Mesenchymal stem cell (in vitro differentiated cells and primary cell): Measurements from ENCODE around the gene BNC2.

ENCODE experiments used
- DNase-seq: peaks from one replicate; pipeline ENCODE4 v3.0.0-alpha.2; 2013
- H2AFZ ChIP-seq: one replicate; pipeline ENCODE4 v1.6.1; 2013; ENCODE audit warnings: low read depth, mild to moderate bottlenecking, control low read depth, inconsistent platforms, low read length, moderate library complexity
- H2AK5ac ChIP-seq: 2 replicates; pipeline ENCODE4 v1.6.1; 2013; ENCODE audit warnings: low read length, moderate library complexity, mild to moderate bottlenecking, inconsistent platforms; ENCODE audit not compliant: severe bottlenecking
- H2BK120ac ChIP-seq: one replicate; pipeline ENCODE4 v1.6.1; 2013; ENCODE audit warnings: low read depth, mild to moderate bottlenecking, inconsistent platforms, low read length, moderate library complexity
- H2BK12ac ChIP-seq, 2 experiments: one replicate each; pipeline ENCODE4 v1.6.1; 2013; ENCODE audit warnings: inconsistent platforms in 2 of 2, low read length in 2 of 2, mild to moderate bottlenecking in 2 of 2, moderate library complexity in 2 of 2, control low read depth in 1 of 2
- H2BK15ac ChIP-seq: one replicate; pipeline ENCODE4 v1.6.1; 2013; ENCODE audit warnings: mild to moderate bottlenecking, low read depth, inconsistent platforms; ENCODE audit not compliant: poor library complexity, severe bottlenecking
- H2BK5ac ChIP-seq: 2 replicates; pipeline ENCODE4 v1.6.1; 2013; ENCODE audit warnings: low read depth, mild to moderate bottlenecking, low read length, control low read depth, inconsistent platforms; ENCODE audit not compliant: poor library complexity, severe bottlenecking
- H3K14ac ChIP-seq, 2 experiments: one replicate each; pipeline ENCODE4 v1.6.1; 2013; ENCODE audit warnings: inconsistent platforms in 2 of 2, low read length in 2 of 2, control low read depth in 1 of 2, mild to moderate bottlenecking in 1 of 2, moderate library complexity in 1 of 2
- H3K18ac ChIP-seq, 2 experiments: one replicate each; pipeline ENCODE4 v1.6.1; 2013; ENCODE audit warnings: inconsistent platforms in 2 of 2, low read length in 2 of 2, control low read depth in 1 of 2, low read depth in 1 of 2, mild to moderate bottlenecking in 1 of 2
- H3K23ac ChIP-seq, 2 experiments: one replicate each; pipeline ENCODE4 v1.6.1; 2013; ENCODE audit warnings: inconsistent platforms in 2 of 2, low read length in 2 of 2, mild to moderate bottlenecking in 2 of 2, moderate library complexity in 2 of 2, control low read depth in 1 of 2
- H3K27ac ChIP-seq: 2 replicates; pipeline ENCODE4 v1.5.1; 2013; ENCODE audit warnings: mild to moderate bottlenecking, moderate library complexity, low read length, control low read depth, inconsistent platforms; ENCODE audit not compliant: poor library complexity, severe bottlenecking
- H3K27me3 ChIP-seq, 2 experiments: 2 replicates each; pipeline versions ENCODE4 v1.6.1 to v1.7.0; 2013; ENCODE audit warnings: low read length in 2 of 2, mild to moderate bottlenecking in 2 of 2, moderate library complexity in 2 of 2, control low read depth in 1 of 2, inconsistent platforms in 1 of 2; ENCODE audit not compliant: control insufficient read depth in 1 of 2, insufficient read depth in 1 of 2
- H3K36me3 ChIP-seq, 2 experiments: 2 replicates each; pipeline versions ENCODE4 v1.6.1 to v1.7.0; 2013; ENCODE audit warnings: low read length in 2 of 2, control low read depth in 1 of 2, inconsistent platforms in 1 of 2, low read depth in 1 of 2, mild to moderate bottlenecking in 1 of 2; ENCODE audit not compliant: insufficient read depth in 2 of 2, control insufficient read depth in 1 of 2
- H3K4ac ChIP-seq, 2 experiments: one replicate each; pipeline ENCODE4 v1.6.1; 2013; ENCODE audit warnings: inconsistent platforms in 2 of 2, low read length in 2 of 2, mild to moderate bottlenecking in 2 of 2, moderate library complexity in 2 of 2, control low read depth in 1 of 2, low read depth in 1 of 2
- H3K4me1 ChIP-seq: 2 replicates; pipeline ENCODE4 v1.6.1; 2013; ENCODE audit warnings: low read depth, low read length, control low read depth; ENCODE audit not compliant: control insufficient read depth, insufficient read depth
- H3K4me2 ChIP-seq: 2 replicates; pipeline ENCODE4 v1.6.1; 2013; ENCODE audit warnings: low read length, mild to moderate bottlenecking, inconsistent platforms; ENCODE audit not compliant: poor library complexity, severe bottlenecking
- H3K4me3 ChIP-seq, 2 experiments: 2 replicates each; pipeline versions ENCODE4 v1.5.1 to v1.7.0; 2013; ENCODE audit warnings: low read length in 2 of 2, mild to moderate bottlenecking in 2 of 2, control low read depth in 1 of 2, low read depth in 1 of 2; ENCODE audit not compliant: insufficient read depth in 1 of 2
- H3K79me1 ChIP-seq: replicated peaks from 2 replicates; pipeline ENCODE4 v1.6.1; 2013; ENCODE audit warnings: mild to moderate bottlenecking, control low read depth, low read length, inconsistent platforms; ENCODE audit not compliant: poor library complexity, severe bottlenecking
- H3K9ac ChIP-seq: 2 replicates; pipeline ENCODE4 v1.7.0; 2013; ENCODE audit warnings: mild to moderate bottlenecking, low read length, moderate library complexity
- H3K9me3 ChIP-seq: 2 replicates; pipeline ENCODE4 v1.7.0; 2013; ENCODE audit warnings: mild to moderate bottlenecking, low read length; ENCODE audit not compliant: control insufficient read depth
- H4K8ac ChIP-seq: one replicate; pipeline ENCODE4 v1.6.1; 2013; ENCODE audit warnings: inconsistent platforms, mild to moderate bottlenecking, low read length, moderate library complexity
- H4K91ac ChIP-seq: one replicate; pipeline ENCODE4 v1.6.1; 2013; ENCODE audit warnings: mild to moderate bottlenecking, low read length, inconsistent platforms
- WGBS: methylation state at CpG from one replicate; pipeline ENCODE4 v1.1.7; 2013; ENCODE audit warnings: mixed read lengths; 5-methylcytosine and 5-hydroxymethylcytosine counted together

The BNC2 gene

DNA sequence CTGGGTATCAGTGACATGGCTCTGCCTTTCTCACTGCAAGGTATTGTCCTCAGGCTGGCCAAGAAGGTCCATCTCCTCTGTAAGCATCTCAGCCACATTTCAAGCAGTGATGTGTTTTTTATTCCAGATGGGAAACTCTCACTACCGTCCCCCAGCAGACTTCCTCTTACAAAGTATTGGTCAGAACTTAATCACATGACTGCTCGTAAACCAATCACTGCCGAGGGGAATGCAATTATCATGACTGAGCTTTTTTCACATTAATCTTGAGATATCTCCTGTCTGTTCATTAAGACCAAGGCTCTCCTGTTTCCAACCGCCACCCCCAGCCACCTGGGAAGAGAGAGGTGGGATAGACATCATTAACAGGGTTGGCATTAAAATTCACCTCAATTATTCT, 76.4 kb downstream of the BNC2 start:
- no peak overlapping the region for H2AFZ ChIP-seq
- H4K8ac ChIP-seq: no peak overlapping the region
- H3K4me2 ChIP-seq: no peak overlapping the region
- H3K9me3 ChIP-seq: no peaks in the 10 kb centered on the region
- peaks cover 24% of the 10 kb centered on the region for H3K79me1 ChIP-seq
- H2BK120ac ChIP-seq: peak overlapping the region; percentile 27
- peak overlapping the region in 1 of 2 experiments; percentile 22 for H3K4me3 ChIP-seq
- 96% methylated on average over 3 of the region's 4 CpGs for WGBS
- peak overlapping the region; percentile 28 for H3K27ac ChIP-seq
- H2BK15ac ChIP-seq: peak overlapping the region; percentile 48
- H2BK12ac ChIP-seq: peak overlapping the region in 1 of 2 experiments; percentile 94
- H3K23ac ChIP-seq: no peak overlapping the region
- no peaks in the 10 kb centered on the region for H3K36me3 ChIP-seq
- H3K9ac ChIP-seq: peak overlapping the region; percentile 69
- H3K4me1 ChIP-seq: peaks cover 2% of the 10 kb centered on the region
- no peak overlapping the region for H2AK5ac ChIP-seq
- H3K18ac ChIP-seq: peak overlapping the region in 1 of 2 experiments; percentile 19
- DNase-seq: no peak
- peak overlapping the region in 1 of 2 experiments; percentile 50 for H3K4ac ChIP-seq
- peak overlapping the region; percentile 39 for H4K91ac ChIP-seq
- no peaks in the 10 kb centered on the region for H3K27me3 ChIP-seq
- no peak overlapping the region for H2BK5ac ChIP-seq
- H3K14ac ChIP-seq: no peak overlapping the region

GRCh38 chr9:16787724-16788123, 82.7 kb downstream of the BNC2 start:
- Histone ChIP-seq H3K4ac (no peak overlapping the region), H3K79me1 (peaks cover 30% of the 10 kb centered on the region), H3K14ac (no peak overlapping the region), H4K8ac (no peak overlapping the region), H3K27me3 (no peaks in the 10 kb centered on the region), H3K23ac (no peak overlapping the region), H3K18ac (no peak overlapping the region), H3K9ac (no peak overlapping the region), H4K91ac (no peak overlapping the region), H3K9me3 (no peaks in the 10 kb centered on the region), H2AFZ (no peak overlapping the region), H3K4me2 (no peak overlapping the region), H3K27ac (no peak overlapping the region), H2AK5ac (no peak overlapping the region), H2BK15ac (no peak overlapping the region), H2BK12ac (no peak overlapping the region), H3K4me1 (peaks cover 2% of the 10 kb centered on the region), H3K36me3 (peaks cover 0 to 15% of the 10 kb centered on the region in 2 experiments), H3K4me3 (no peak overlapping the region), H2BK5ac (no peak overlapping the region), H2BK120ac (no peak overlapping the region)
- DNase-seq: no peak
- WGBS: 87% methylated on average over 6 of the region's 6 CpGs

DNA sequence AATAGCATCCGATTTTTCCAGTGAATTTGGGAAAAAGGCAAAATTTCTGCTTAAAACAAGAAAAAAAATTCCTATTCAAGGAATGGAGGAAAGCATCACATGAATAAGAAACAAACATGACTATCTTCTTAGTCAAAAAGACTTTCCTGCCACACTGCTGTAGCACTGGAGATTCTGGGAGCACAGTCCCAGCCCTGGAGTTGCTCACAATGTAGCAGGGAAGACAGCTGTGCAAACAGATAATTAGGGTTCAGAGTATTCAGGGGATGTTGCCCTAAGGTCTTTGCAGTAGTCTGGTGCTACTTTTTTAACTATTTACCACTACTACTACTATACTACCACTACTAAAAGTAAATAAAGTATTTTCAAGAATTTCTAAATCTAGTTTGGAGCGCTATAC, 86.5 kb downstream of the BNC2 start:
- peaks cover 2% of the 10 kb centered on the region for H3K4me1 ChIP-seq
- peaks cover 3 to 31% of the 10 kb centered on the region in 2 experiments for H3K36me3 ChIP-seq
- H2BK120ac ChIP-seq: no peak overlapping the region
- no peak for DNase-seq
- no peak overlapping the region for H4K8ac ChIP-seq
- no peak overlapping the region for H3K18ac ChIP-seq
- no peak overlapping the region for H3K14ac ChIP-seq
- H3K4me3 ChIP-seq: no peak overlapping the region
- H3K4me2 ChIP-seq: no peak overlapping the region
- H2BK15ac ChIP-seq: no peak overlapping the region
- WGBS: 100% methylated on average over 1 of the region's 2 CpGs
- peaks cover 32% of the 10 kb centered on the region for H3K79me1 ChIP-seq
- H3K9ac ChIP-seq: no peak overlapping the region
- no peak overlapping the region for H2AFZ ChIP-seq
- H4K91ac ChIP-seq: no peak overlapping the region
- H2BK5ac ChIP-seq: no peak overlapping the region
- no peak overlapping the region for H3K27ac ChIP-seq
- no peaks in the 10 kb centered on the region for H3K27me3 ChIP-seq
- H3K23ac ChIP-seq: no peak overlapping the region
- H3K4ac ChIP-seq: no peak overlapping the region
- H2AK5ac ChIP-seq: no peak overlapping the region
- no peaks in the 10 kb centered on the region for H3K9me3 ChIP-seq
- no peak overlapping the region for H2BK12ac ChIP-seq

GRCh38 chr9:16782490-16782889, 88.0 kb downstream of the BNC2 start:
- Histone ChIP-seq H2AFZ (no peak overlapping the region), H4K8ac (peak overlapping the region; percentile 49), H3K27me3 (no peaks in the 10 kb centered on the region), H2AK5ac (no peak overlapping the region), H3K18ac (no peak overlapping the region), H2BK120ac (no peak overlapping the region), H3K4me1 (no peaks in the 10 kb centered on the region), H3K4ac (peak overlapping the region in 1 of 2 experiments; percentile 11), H3K79me1 (peaks cover 27% of the 10 kb centered on the region), H2BK15ac (no peak overlapping the region), H3K9me3 (no peaks in the 10 kb centered on the region), H3K4me3 (no peak overlapping the region), H2BK12ac (peak overlapping the region in 1 of 2 experiments; percentile 42), H3K36me3 (peaks cover 3 to 30% of the 10 kb centered on the region in 2 experiments), H2BK5ac (no peak overlapping the region), H3K4me2 (no peak overlapping the region), H3K9ac (no peak overlapping the region), H3K14ac (no peak overlapping the region), H3K23ac (no peak overlapping the region), H4K91ac (no peak overlapping the region), H3K27ac (no peak overlapping the region)
- DNase-seq: no peak
- WGBS: 82% methylated on average over 2 of the region's 3 CpGs
